ENCODE data around the gene P2RY10. TPM values are rescaled to one million over a fixed set of nuclear protein-coding genes. Genes with fewer than 3 reads are reported as not detected.

The P2RY10 gene
- not detected in 2 replicates for total RNA-seq
- long read RNA-seq, result 0 reads

DNA sequence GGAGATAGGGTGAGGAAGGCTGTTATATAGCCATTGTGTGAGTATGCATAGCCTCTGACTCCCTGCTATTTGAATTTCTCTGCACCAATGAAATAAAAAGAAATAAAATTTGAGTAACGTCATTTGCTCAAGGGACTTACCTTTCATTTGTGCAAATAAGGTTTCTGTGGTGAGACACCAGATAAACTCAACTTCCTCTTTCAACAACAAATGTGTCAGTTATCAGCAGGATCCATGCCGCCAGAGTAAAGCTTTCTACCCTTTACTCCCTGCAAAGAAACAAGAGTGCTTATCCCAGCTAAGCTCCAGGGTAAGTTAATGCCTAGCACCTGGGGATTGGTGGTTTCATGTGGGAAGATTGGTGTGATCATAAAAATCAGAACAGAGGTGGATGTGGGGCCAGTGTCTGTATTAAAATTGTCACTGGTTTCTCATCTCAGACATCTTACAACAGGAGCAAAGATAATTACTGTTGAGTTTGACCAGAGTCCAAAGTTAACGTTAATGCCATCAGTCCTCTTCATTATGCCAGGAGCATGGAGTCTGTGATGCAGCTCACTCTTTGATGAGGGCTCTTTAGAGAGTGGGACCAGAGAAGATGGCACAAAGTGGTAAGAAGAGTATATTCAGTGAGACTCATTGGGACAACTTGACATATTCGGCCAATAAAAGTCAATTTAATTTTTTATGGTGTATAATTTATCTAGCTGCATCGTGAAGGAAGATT, at the start of gene P2RY10:
P2RY10 (plus strand) TSS at position 206 of the 727 bp plus-strand sequence. CDS start 15,130 bp downstream, outside the sequence.
- DNase-seq (ENCODE audit: low read depth, low spot score), result no peak
- no peak within 1 kb of the TSS for H3K27ac Mint-ChIP-seq (ENCODE audit: unreplicated experiment)
- no peak for TF ChIP-seq CTCF (conservative IDR thresholded peaks at IDR 0.05)
- no peak within 1 kb of the TSS for H3K4me3 Mint-ChIP-seq
- no peaks in the 10 kb centered on the region for H3K4me1 Mint-ChIP-seq
- H3K36me3 Mint-ChIP-seq (ENCODE audit: low read depth), result no peaks in the 10 kb centered on the region
- peaks cover 3% of the 10 kb centered on the region for H3K9me3 Mint-ChIP-seq
- no peaks in the 10 kb centered on the region for H3K27me3 Mint-ChIP-seq (ENCODE audit: low read depth)

DNA sequence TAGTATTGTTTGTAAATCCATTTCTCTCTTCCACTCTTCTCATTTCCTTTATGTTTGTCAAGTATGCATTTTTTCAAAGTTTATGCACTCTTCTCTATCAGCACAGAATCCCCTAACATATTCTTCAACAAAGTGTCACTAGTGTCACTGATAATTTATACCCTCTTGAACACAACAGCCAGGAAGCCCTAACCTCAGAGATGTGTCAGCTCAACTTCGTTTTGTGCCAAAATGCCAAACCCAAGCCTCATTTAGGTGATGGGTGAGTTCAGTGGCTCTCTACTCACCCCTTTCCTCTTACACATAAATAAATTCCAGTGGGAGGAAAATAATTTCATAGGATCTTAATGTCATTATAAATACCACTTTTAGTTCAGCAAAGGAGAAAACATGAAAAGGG, 22.4 kb upstream of the P2RY10 start:
- no peaks in the 10 kb centered on the region for H3K36me3 Mint-ChIP-seq (ENCODE audit: low read depth)
- peaks cover 11% of the 10 kb centered on the region for H3K9me3 Mint-ChIP-seq
- no peak overlapping the region for H3K4me3 Mint-ChIP-seq
- no peaks in the 10 kb centered on the region for H3K4me1 Mint-ChIP-seq
- no peaks in the 10 kb centered on the region for H3K27me3 Mint-ChIP-seq (ENCODE audit: low read depth)
- TF ChIP-seq CTCF (conservative IDR thresholded peaks at IDR 0.05), result no peak
- DNase-seq (ENCODE audit: low read depth, low spot score), result no peak
- H3K27ac Mint-ChIP-seq (ENCODE audit: unreplicated experiment), result no peak overlapping the region

DNA sequence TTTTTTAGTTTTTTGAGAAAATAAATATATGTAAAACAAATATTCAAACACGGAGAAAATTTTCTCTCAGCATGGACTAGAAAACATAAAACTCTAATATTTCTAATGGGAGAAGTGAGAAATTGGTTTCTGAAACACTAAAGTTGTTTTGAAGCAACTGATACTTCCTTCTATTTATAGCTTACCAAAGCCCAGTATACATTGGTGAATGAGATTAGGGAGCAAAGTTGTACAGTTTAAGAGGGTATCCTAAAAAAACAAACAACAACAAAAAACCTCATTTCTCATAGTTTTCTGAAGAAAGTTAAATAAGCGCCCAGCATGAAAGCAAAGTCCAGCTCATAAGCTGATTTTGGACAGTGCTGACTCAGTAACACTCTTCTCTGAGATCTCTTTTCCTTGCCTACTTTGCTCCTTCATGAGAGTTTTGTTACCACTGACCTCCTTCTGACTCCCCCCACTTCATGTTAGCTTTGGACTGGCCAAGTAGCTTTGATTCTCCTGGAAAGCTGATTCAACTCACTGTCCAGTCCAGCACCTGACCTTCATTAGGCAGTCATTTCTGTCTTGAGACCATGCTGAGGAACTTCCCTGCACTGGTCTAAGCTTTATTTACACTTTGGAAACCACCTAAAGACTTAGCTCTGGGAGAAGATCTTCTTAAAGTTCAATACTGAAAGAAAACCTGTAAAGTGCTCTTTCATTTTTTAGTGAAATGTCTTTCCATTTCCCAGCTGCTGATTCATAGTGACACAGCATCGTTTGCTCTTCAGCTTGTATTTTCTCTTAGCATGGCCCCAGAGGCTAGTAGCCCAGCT, 21.8 kb upstream of the P2RY10 start:
- Mint-ChIP-seq H3K36me3 (ENCODE audit: low read depth) (no peaks in the 10 kb centered on the region), H3K4me3 (no peak overlapping the region), H3K27me3 (ENCODE audit: low read depth) (no peaks in the 10 kb centered on the region), H3K27ac (ENCODE audit: unreplicated experiment) (no peak overlapping the region), H3K9me3 (peaks cover 10% of the 10 kb centered on the region), H3K4me1 (no peaks in the 10 kb centered on the region)
- DNase-seq (ENCODE audit: low read depth, low spot score), result no peak
- no peak for TF ChIP-seq CTCF (conservative IDR thresholded peaks at IDR 0.05)

GRCh38 chrX:78931814-78932213, 13.4 kb upstream of the P2RY10 start:
- Mint-ChIP-seq H3K36me3 (ENCODE audit: low read depth) (peaks cover 2% of the 10 kb centered on the region), H3K9me3 (peaks cover 18% of the 10 kb centered on the region), H3K4me1 (no peaks in the 10 kb centered on the region)

GRCh38 chrX:78934866-78935265, 10.3 kb upstream of the P2RY10 start:
- Mint-ChIP-seq H3K4me1 (no peaks in the 10 kb centered on the region), H3K9me3 (peaks cover 13% of the 10 kb centered on the region), H3K27ac (ENCODE audit: unreplicated experiment) (no peak overlapping the region), H3K4me3 (no peak overlapping the region), H3K27me3 (ENCODE audit: low read depth) (no peaks in the 10 kb centered on the region), H3K36me3 (ENCODE audit: low read depth) (no peaks in the 10 kb centered on the region)
- no peak for TF ChIP-seq CTCF (conservative IDR thresholded peaks at IDR 0.05)
- DNase-seq (ENCODE audit: low read depth, low spot score), result no peak

More at GRCh38 chrX:78931814-78932213, 13.4 kb upstream of the P2RY10 start:
- TF ChIP-seq CTCF (conservative IDR thresholded peaks at IDR 0.05), result no peak
- DNase-seq (ENCODE audit: low read depth, low spot score), result no peak
- Mint-ChIP-seq H3K4me3 (no peak overlapping the region), H3K27ac (ENCODE audit: unreplicated experiment) (no peak overlapping the region), H3K27me3 (ENCODE audit: low read depth) (no peaks in the 10 kb centered on the region)

All from neural crest cell (in vitro differentiated cells).